Choroid plexus epithelial cell (primary cell): ENCODE measurements around the gene MATR3.

Experiments
- DNase-seq: peaks from one replicate; pipeline ENCODE4 v3.0.0-alpha.2; 2010; ENCODE audit warnings: low read depth
- H3K4me3 ChIP-seq: 2 replicates; pipeline ENCODE4 v1.5.1; 2011; ENCODE audit warnings: low read depth, mild to moderate bottlenecking, control low read depth, low read length, moderate library complexity
- TF ChIP-seq, protein P1 (sequence below): conservative IDR thresholded peaks from 2 replicates; pipeline ENCODE4 v1.5.1; 2011; ENCODE audit warnings: low read depth, mild to moderate bottlenecking, control low read depth, inconsistent platforms, low read length, moderate library complexity

Gene MATR3

DNA sequence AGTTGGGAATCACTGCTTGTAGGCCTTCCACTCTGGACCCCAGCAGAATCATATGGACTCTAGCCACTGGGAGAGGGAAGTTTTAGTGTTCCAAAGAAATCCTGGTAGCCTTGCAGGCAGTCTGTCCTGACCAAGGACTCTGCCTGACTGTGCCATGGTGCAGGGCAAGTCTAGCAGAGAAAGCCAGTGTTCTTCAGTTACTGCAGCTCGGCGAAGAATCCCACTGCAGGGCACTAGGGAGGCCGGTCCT is 20.3 kb upstream of the MATR3 start:
- TF ChIP-seq, protein P1, sequence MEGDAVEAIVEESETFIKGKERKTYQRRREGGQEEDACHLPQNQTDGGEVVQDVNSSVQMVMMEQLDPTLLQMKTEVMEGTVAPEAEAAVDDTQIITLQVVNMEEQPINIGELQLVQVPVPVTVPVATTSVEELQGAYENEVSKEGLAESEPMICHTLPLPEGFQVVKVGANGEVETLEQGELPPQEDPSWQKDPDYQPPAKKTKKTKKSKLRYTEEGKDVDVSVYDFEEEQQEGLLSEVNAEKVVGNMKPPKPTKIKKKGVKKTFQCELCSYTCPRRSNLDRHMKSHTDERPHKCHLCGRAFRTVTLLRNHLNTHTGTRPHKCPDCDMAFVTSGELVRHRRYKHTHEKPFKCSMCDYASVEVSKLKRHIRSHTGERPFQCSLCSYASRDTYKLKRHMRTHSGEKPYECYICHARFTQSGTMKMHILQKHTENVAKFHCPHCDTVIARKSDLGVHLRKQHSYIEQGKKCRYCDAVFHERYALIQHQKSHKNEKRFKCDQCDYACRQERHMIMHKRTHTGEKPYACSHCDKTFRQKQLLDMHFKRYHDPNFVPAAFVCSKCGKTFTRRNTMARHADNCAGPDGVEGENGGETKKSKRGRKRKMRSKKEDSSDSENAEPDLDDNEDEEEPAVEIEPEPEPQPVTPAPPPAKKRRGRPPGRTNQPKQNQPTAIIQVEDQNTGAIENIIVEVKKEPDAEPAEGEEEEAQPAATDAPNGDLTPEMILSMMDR: no peak

DNA sequence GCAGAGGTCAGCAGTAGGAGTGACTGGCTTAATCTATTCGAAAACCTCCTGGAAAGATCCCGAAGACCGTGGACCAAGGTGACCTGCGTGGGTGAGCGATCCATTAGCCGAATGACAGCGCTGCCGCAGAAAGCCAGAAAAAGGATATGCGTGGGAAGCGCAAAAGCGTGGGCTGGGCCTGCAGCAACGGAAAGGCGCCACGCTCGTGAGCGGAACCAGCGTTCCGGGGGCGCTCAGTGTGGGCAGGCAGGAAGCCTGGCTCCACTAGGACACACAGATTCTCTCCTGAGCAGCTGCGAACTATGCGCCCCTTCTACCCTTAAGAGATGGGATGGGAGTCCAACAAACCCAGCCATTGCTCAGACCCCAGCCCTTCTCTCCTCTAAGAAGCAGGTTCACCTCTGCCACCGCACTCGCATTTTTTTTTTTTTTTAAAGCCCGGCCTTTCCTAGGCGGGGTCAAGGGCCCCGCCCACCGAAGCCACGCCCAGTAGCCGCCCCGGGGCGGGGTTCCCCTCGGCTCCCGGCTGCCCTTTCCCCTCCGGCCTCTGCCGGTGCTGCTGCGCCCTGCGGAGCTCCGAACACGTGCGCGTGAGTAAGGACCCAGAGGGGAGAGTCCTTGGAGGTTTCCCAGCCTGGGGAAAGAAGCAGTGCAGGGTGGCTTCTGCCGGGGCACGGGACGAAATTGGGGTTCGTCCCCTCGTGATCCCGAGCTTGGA is 19.8 kb upstream of the MATR3 start:
- peak overlapping the region; percentile 72 for H3K4me3 ChIP-seq
- DNase-seq: peak; percentile 89

More for the DNA sequence above, 20.3 kb upstream of the MATR3 start:
- no peak for DNase-seq
- H3K4me3 ChIP-seq: peak overlapping the region; percentile 72

DNA sequence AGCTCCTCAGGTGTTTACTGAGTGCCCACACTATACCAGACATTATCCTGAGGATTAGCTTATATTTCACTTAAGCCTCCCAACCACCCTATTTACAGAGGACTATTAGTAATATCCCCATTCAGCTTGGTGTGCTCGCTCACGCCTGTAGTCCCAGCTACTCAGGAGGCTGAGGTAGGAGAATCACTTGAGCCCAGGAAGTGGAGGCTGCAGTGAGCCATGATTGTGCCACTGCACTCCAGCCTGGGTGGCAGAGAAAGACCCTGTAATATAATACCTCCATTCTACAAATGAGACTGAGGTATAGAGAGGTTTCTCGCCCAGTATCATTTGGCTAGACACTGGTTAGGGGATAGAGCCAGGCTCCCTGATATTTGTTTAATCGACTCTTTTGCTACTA is 18.0 kb upstream of the MATR3 start:
- TF ChIP-seq, protein P1: no peak
- H3K4me3 ChIP-seq: no peak overlapping the region
- no peak for DNase-seq

More for the DNA sequence above, 19.8 kb upstream of the MATR3 start:
- TF ChIP-seq, protein P1: peak; percentile 9

DNA sequence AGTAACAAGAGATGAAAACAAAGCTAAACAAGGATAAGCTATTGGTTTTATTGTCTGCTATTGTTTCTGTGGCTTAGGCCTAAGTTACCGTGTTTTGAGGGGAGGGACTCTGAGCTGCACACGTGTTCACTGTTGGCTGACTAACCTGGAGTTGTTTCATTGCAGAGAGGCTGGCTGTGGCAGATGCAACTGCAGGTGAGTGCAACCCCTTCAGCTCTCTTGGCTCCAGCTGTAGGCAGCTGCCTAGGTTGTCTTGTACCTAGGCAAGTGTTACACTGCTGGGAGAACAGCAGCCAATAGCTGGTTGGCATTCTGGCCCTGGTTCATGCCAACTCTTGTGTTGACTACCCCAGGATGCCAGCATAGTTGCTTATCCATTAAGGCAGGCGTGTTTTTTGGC is 17.6 kb upstream of the MATR3 start:
- DNase-seq: no peak
- H3K4me3 ChIP-seq: no peak overlapping the region
- TF ChIP-seq, protein P1: no peak

DNA sequence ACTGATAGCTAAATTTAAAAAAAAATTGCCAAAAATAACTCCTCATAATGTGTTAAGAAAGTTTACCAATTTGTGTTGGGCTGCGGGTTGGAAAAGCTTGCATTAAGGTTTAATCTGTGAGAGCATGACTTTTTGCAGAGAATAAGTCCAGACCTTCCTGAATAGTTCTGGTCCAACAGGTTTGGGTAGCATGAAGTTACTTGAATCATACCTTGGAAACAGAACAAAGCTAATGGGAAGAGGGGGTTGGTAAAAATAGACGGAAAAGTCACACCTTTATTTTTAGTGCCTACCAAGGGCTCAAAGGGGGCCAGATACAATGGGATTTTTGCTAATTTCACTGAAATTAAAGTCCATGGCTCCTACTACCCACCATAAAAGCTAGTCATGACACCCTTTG is 17.1 kb upstream of the MATR3 start:
- TF ChIP-seq, protein P1: no peak
- no peak for DNase-seq
- no peak overlapping the region for H3K4me3 ChIP-seq

DNA sequence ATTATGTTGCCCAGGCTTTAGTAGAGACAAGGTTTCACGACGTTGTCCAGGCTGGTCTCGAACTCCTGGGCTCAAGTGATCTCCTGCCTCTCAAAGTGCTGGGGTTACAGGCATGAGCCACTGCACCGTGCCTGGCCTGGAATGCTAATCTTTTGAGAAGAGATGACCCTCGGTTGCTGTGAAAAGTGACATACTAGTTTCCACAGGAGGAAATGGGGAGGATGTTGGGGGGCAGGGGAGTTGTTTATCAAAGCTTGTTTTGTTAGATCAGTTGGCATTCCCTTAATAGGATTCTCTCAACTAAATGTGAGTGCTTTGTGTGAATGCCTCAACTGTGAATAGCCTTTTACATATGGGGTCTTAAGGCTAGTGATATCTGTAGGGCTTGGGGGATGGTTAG is 16.4 kb upstream of the MATR3 start:
- no peak overlapping the region for H3K4me3 ChIP-seq
- DNase-seq: no peak

More for the DNA sequence above, 16.4 kb upstream of the MATR3 start:
- TF ChIP-seq, protein P1: no peak
